IgD-negative memory B cell (primary cell): ENCODE data around the gene ZNF277. TPM values are rescaled to one million over a fixed set of nuclear protein-coding genes. Genes with fewer than 3 reads are reported as not detected.
"Not testable (repeated sequence)": the region's sequence is repeated elsewhere in the genome, so short reads cannot be mapped to it uniquely, and the experiment has no call there.

ENCODE experiments used
- H3K27ac Mint-ChIP-seq, 3 donors: one replicate each; pipeline ENCODE4 v1.8.0; 2020 to 2022; ENCODE audit warnings: mild to moderate bottlenecking in 3 of 3, mixed read lengths in 3 of 3, moderate library complexity in 1 of 3
- H3K27me3 Mint-ChIP-seq: one replicate; pipeline ENCODE4 v1.8.0; 2021; ENCODE audit warnings: mixed read lengths
- H3K36me3 Mint-ChIP-seq: one replicate; pipeline ENCODE4 v1.8.0; 2020; ENCODE audit warnings: mild to moderate bottlenecking, mixed read lengths
- H3K4me1 Mint-ChIP-seq, 3 donors: one replicate each; pipeline ENCODE4 v1.8.0; 2020 to 2022; ENCODE audit warnings: mixed read lengths in 3 of 3, mild to moderate bottlenecking in 1 of 3
- H3K4me3 Mint-ChIP-seq, 4 donors: one replicate each; pipeline ENCODE4 v1.8.0; 2020 to 2022; ENCODE audit warnings: mild to moderate bottlenecking in 4 of 4, mixed read lengths in 4 of 4, moderate library complexity in 3 of 4
- H3K9me3 Mint-ChIP-seq, 3 donors: one replicate each; pipeline ENCODE4 v1.8.0; 2020 to 2021; ENCODE audit warnings: mixed read lengths in 3 of 3, mild to moderate bottlenecking in 1 of 3
- polyA plus RNA-seq: library from polyadenylated mRNA; unstranded; fragments of 300-500 nt; fragmentation: Illumina TruSeq; gene quantifications from one replicate; pipeline ENCODE4 v1.2.3, GENCODE V29; 2021

Gene ZNF277
- polyA plus RNA-seq, 1 donor from 2014 or later = 16.5 TPM

DNA sequence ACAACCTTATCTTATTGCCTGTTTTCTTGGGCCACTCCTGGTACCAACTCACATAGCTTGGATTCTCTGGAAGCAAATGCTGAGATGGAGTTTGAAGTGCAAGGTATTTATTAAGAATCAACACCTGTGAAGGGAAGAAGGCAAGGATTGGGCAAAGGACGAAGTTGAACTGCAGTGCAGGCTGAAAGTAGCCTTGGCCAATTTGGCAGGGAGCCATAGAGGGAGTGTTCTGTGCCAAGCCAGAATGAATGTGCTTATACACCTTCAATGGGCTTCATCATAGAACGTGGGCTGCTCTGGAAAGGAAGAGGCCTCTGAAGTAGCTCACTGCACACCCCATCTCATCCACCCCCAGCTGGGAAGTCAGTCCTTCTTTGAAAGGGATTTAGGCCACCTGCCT is 163.9 kb downstream of the ZNF277 start:
- no peaks in the 10 kb centered on the region for H3K4me1 Mint-ChIP-seq
- H3K27me3 Mint-ChIP-seq = no peaks in the 10 kb centered on the region
- no peaks in the 10 kb centered on the region for H3K36me3 Mint-ChIP-seq
- no peak overlapping the region for H3K4me3 Mint-ChIP-seq
- no peak overlapping the region for H3K27ac Mint-ChIP-seq
- no peaks in the 10 kb centered on the region for H3K9me3 Mint-ChIP-seq

DNA sequence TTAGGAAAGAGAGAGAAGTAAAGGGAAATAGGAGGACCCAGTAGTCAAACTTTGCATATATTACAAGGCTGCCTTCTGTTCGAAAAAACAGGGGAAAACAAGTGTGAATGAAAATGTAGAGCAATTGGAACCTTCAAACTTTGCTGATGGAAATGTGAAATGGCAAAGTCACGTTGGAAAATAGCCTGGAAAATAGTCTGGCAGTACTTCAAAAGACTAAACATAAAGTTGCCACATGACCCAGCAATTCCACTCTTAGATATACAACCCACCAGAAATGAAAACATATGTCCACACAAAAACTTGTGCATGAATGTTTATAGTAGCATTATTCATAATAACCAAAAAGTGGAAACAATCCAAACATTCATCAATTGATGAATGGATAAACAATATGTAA is 165.2 kb downstream of the ZNF277 start:
- peak overlapping the region in 1 of 3 donors; percentile 52 for H3K27ac Mint-ChIP-seq
- no peaks in the 10 kb centered on the region for H3K4me1 Mint-ChIP-seq
- no peak overlapping the region for H3K4me3 Mint-ChIP-seq
- no peaks in the 10 kb centered on the region for H3K36me3 Mint-ChIP-seq
- no peaks in the 10 kb centered on the region for H3K27me3 Mint-ChIP-seq
- H3K9me3 Mint-ChIP-seq = no peaks in the 10 kb centered on the region

DNA sequence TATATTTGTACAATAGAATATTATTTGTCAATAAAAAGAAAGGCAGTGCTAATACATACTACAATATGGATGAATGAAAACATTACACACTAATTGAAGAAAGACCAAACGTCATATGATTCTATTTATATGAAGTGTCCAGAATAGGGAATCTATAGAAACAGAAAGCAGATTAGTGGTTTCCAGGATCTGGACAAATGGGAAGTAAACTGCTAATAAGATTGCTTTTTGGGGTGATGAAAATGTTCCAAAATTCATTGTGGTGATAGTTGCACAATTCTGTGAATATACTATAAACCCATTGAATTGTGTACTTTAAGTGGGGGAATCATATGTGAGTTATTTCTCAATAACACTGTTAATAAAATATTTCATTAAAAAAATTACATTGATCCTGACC is 165.6 kb downstream of the ZNF277 start:
- H3K27ac Mint-ChIP-seq = no peak overlapping the region
- H3K4me1 Mint-ChIP-seq = no peaks in the 10 kb centered on the region
- H3K27me3 Mint-ChIP-seq = no peaks in the 10 kb centered on the region
- H3K9me3 Mint-ChIP-seq = no peaks in the 10 kb centered on the region
- H3K4me3 Mint-ChIP-seq = no peak overlapping the region
- H3K36me3 Mint-ChIP-seq = no peaks in the 10 kb centered on the region

DNA sequence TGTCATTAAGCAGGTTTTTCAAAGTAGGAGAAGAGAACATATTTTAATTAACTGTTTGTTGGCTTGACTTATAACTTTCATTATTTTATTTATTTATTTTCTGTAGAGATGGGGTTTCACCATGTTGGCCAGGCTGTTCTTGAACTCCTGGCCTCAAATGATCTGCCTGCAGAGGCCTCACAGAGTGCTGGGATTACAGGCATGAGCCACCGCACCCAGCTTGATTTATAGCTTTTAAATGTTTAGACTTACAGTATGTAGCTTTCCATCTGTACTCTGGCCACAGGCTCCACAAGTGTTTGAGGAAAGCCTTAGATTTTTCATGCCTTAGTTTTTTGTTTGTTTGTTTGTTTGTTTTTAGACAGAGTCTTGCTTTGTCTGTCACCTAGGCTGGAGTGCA is 171.1 kb downstream of the ZNF277 start:
- H3K9me3 Mint-ChIP-seq = peaks cover 0 to 3% (median 0%) of the 10 kb centered on the region in 3 donors
- no peak overlapping the region for H3K27ac Mint-ChIP-seq
- peaks cover 1% of the 10 kb centered on the region for H3K36me3 Mint-ChIP-seq
- peaks cover 3% of the 10 kb centered on the region for H3K27me3 Mint-ChIP-seq
- H3K4me3 Mint-ChIP-seq = no peak overlapping the region
- H3K4me1 Mint-ChIP-seq = no peaks in the 10 kb centered on the region

DNA sequence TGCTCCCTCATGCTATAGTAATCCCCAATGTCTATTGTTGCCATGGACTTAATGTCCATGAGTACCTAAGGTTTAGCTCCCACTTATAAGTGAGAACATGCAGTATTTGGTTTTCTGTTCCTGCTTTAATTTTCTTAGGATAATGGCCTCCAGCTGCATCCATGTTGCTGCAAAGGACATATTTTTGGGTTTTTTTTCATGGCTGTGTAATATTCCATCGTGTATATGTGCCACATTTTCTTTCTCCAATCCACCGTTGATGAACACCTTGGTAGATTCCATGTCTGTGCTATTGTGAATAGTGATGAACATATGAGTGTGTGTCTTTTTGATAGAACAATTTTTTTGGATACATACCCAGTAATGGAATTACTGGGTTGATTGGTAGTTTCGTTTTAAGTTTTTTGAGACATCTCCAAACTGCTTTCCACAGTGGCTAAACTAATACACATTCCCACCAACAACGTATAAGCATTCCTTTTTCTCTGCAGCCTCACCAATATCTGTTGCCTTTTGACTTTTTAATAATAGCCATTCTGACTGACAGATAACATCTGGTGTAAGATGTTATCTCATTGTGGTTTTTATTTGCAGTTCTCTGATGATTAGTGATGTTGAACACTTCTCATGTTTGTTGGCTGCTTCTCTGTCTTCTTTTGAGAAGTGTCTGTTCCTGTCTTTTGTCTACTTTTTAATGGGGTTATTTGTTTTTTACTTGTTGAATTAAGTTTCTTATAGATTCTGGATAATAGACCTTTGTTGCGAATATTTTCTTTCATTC is 175.0 kb downstream of the ZNF277 start:
- H3K4me1 Mint-ChIP-seq = peaks cover 0 to 3% (median 1%) of the 10 kb centered on the region in 3 donors
- peaks cover 1% of the 10 kb centered on the region for H3K36me3 Mint-ChIP-seq
- peaks cover 0 to 3% (median 0%) of the 10 kb centered on the region in 3 donors for H3K9me3 Mint-ChIP-seq
- H3K4me3 Mint-ChIP-seq = no peak overlapping the region
- H3K27ac Mint-ChIP-seq = no peak overlapping the region
- H3K27me3 Mint-ChIP-seq = peaks cover 5% of the 10 kb centered on the region

DNA sequence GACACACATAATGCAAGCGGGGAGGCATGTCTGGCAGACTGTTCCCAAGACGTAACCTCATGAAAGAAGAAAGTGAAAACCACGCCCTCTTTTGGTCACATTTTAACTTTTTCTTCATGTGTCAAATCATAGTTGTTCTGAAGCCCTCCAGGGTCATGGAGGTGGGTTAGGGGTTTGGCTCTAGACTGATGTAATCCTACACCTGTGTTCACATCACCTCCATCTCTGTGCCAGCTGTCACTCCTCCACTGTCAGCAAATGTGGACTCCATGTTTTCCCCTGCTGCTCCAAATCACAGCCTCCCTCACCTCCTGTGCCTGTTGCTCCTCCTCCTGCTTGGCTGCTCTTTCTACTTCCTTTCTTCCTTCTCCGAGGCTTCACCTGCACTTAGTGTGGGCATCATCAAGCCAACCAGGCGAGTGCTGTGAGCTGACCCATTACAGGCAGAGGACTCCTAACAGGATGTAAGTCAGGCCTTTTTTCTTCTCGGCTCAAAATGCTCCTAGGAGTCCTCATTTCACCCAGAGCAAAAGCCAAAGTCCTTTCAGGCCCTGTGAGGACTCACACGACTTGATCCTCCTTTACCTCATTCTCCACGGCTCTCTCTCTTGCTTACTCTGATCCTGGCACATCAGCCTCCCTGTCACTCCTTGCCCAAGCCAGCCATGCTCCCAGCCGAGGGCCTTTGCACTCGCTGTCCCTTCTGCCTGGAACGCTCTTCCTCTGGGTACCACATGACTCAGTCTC is 177.3 kb downstream of the ZNF277 start:
- peaks cover 5% of the 10 kb centered on the region for H3K27me3 Mint-ChIP-seq
- no peak overlapping the region for H3K4me3 Mint-ChIP-seq

DNA sequence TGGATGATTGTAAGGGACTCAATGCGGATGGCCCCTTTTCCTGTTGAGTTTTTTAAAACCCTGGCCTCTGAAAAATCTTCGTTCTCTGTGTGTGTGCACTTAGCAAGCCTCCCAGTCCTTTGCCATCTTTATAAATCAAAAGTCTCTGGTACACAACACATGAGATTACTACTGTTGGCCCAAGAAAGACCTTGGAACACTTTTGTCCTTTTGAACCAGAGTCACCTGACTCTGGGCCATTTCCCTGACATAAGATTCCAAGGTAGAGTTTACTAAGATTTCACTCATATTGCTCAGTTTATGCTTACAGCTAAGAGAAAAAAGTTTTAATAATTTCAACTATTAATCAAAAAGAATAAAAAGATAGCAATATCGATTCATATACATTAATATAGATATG is 179.0 kb downstream of the ZNF277 start:
- Mint-ChIP-seq H3K27me3 (peaks cover 5% of the 10 kb centered on the region), H3K9me3 (peaks cover 0 to 3% (median 0%) of the 10 kb centered on the region in 3 donors), H3K4me3 (no peak overlapping the region), H3K27ac (no peak overlapping the region), H3K4me1 (peaks cover 0 to 3% (median 1%) of the 10 kb centered on the region in 3 donors), H3K36me3 (peaks cover 5% of the 10 kb centered on the region)

More for the DNA sequence above, 177.3 kb downstream of the ZNF277 start:
- Mint-ChIP-seq H3K27ac (no peak overlapping the region), H3K36me3 (peaks cover 5% of the 10 kb centered on the region), H3K9me3 (peaks cover 0 to 3% (median 0%) of the 10 kb centered on the region in 3 donors), H3K4me1 (peaks cover 0 to 3% (median 1%) of the 10 kb centered on the region in 3 donors)

DNA sequence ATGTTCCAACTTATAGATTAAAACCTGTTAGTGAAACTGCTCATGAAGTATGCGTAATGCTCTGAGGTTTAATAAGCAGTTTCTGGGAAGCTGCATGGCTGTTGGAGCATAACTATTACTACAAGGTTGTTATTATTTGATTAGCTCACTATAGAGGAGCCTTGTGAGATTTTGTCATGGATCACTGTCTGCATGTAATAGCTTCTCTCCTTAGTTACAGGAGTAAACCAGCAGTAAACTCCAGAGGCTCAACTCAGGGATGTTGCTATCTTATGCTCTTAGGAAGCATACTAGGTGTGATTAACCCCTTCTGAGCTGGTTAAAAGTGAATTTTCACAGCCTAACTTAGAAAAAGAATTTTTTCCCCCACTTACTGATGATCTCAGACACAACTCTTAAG is 180.1 kb downstream of the ZNF277 start:
- no peak overlapping the region for H3K27ac Mint-ChIP-seq
- H3K36me3 Mint-ChIP-seq = peaks cover 6% of the 10 kb centered on the region
- peaks cover 3 to 5% (median 3%) of the 10 kb centered on the region in 3 donors for H3K4me1 Mint-ChIP-seq
- peaks cover 0 to 2% (median 0%) of the 10 kb centered on the region in 3 donors for H3K9me3 Mint-ChIP-seq
- peaks cover 5% of the 10 kb centered on the region for H3K27me3 Mint-ChIP-seq
- H3K4me3 Mint-ChIP-seq = peak overlapping the region in 1 of 4 donors; percentile 48

DNA sequence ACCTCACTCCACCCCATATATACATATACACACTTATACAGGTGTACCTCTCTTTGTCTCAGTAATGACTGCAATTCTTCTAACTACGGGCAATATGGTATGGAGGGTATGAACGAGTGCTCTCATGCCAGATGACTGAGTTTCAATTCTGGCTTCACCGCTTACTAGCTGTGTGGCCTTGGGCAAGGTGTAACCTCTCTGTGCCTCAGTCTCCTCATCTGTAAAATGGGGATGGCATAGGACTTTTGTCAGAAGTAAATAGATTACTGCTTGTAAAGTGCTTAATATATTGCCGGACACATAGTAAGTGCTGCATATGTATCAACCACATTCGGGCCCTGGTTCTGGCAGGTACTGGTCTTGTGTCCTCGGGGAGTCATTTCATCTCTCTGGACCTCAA is 183.7 kb downstream of the ZNF277 start:
- peaks cover 4% of the 10 kb centered on the region for H3K36me3 Mint-ChIP-seq
- H3K27me3 Mint-ChIP-seq = no peaks in the 10 kb centered on the region
- H3K9me3 Mint-ChIP-seq = no peaks in the 10 kb centered on the region
- peak overlapping the region in 3 of 4 donors; percentile 60 to 83 (median 83) for H3K4me3 Mint-ChIP-seq
- H3K4me1 Mint-ChIP-seq = peaks cover 1 to 6% (median 3%) of the 10 kb centered on the region in 3 donors
- no peak overlapping the region for H3K27ac Mint-ChIP-seq

DNA sequence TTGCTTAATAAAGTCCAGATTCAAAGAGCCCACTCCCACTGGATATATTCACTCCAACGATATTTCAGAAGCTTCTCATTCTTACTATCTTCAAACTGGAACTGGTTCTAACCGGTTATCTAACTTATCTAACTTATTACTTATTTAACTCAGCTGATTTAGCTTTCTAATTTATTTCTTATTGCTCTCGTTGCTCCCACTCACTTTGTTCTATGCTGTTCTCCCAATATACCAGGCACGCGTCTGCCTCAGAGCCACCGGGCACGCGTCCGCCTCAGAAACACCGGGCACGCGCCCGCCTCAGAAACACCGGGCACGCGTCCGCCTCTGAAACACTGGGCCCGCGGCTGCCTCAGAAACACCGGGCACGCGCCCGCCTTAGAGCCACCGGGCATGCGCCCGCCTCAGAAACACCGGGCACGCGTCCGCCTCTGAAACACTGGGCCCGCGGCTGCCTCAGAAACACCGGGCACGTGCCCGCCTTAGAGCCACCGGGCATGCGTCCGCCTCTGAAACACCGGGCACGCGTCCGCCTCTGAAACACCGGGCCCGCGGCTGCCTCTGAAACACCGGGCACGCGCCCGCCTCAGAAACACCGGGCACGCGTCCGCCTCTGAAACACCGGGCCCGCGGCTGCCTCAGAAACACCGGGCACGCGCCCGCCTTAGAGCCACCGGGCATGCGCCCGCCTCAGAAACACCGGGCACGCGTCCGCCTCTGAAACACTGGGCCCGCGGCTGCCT is 184.8 kb downstream of the ZNF277 start:
- H3K27me3 Mint-ChIP-seq, H3K9me3 Mint-ChIP-seq, H3K36me3 Mint-ChIP-seq, H3K4me1 Mint-ChIP-seq: not testable (repeated sequence)
- Mint-ChIP-seq H3K27ac (peak overlapping the region in 2 of 3 donors; percentile 12 to 81), H3K4me3 (peak overlapping the region; percentile 83 to 94 (median 88))

DNA sequence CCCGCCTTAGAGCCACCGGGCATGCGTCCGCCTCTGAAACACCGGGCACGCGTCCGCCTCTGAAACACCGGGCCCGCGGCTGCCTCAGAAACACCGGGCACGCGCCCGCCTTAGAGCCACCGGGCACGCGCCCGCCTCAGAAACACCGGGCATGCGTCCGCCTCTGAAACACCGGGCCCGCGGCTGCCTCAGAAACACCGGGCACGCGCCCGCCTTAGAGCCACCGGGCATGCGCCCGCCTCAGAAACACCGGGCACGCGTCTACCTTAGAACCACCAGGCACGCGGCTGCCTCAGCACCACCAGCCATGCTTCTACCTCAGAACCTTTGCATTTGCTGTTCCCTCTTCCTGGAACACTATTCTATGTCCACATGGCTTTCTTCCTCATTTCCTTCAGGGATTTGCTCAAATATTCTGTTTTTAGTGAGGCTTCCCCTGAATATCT is 185.4 kb downstream of the ZNF277 start:
- H3K4me1 Mint-ChIP-seq, H3K27me3 Mint-ChIP-seq, H3K36me3 Mint-ChIP-seq, H3K9me3 Mint-ChIP-seq: not testable (repeated sequence)
- Mint-ChIP-seq H3K4me3 (peak overlapping the region; percentile 77 to 95 (median 90)), H3K27ac (peak overlapping the region in 1 of 3 donors; percentile 58)

Other genes with a start within 250 kb of the ZNF277 start
- not detected for gene DOCK4, start 296 bp upstream of the ZNF277 start, polyA plus RNA-seq
- gene IFRD1, start 243.8 kb downstream of the ZNF277 start, polyA plus RNA-seq = 38.4 TPM